ENCODE measurements around the gene CBX7.

CBX7 gene

GRCh38 chr22:39148026-39148726, 4.3 kb downstream of the CBX7 start:
- DNase-seq (ENCODE audit: low read depth in 2 of 2, low spot score in 1 of 2): no peak

- DNase-seq (ENCODE audit: low read depth in 2 of 2, low spot score in 1 of 2): no peak
These were observed 5.0 kb downstream of the CBX7 start for GRCh38 chr22:39147335-39148025.

- no peak for DNase-seq (ENCODE audit: low read depth in 2 of 2, low spot score in 1 of 2)
These were observed 6.0 kb downstream of the CBX7 start for GRCh38 chr22:39146256-39147101.

- DNase-seq (ENCODE audit: low read depth in 2 of 2, low spot score in 1 of 2): peak in 1 of 2 donors; percentile 47
These were observed 8.2 kb downstream of the CBX7 start for GRCh38 chr22:39144101-39144767.

GRCh38 chr22:39142088-39142680, 10.3 kb downstream of the CBX7 start:
- no peak for DNase-seq (ENCODE audit: low read depth in 2 of 2, low spot score in 1 of 2)

- no peak for DNase-seq (ENCODE audit: low read depth in 2 of 2, low spot score in 1 of 2)
These were observed 12.5 kb downstream of the CBX7 start for GRCh38 chr22:39139933-39140332.

- no peak for DNase-seq (ENCODE audit: low read depth in 2 of 2, low spot score in 1 of 2)
These were observed 14.0 kb downstream of the CBX7 start for GRCh38 chr22:39138357-39138997.

GRCh38 chr22:39136317-39136716, 16.2 kb downstream of the CBX7 start:
- DNase-seq (ENCODE audit: low read depth in 2 of 2, low spot score in 1 of 2): no peak

- no peak for DNase-seq (ENCODE audit: low read depth in 2 of 2, low spot score in 1 of 2)
These were observed 17.2 kb downstream of the CBX7 start for GRCh38 chr22:39135092-39135896.

GRCh38 chr22:39134366-39135091, 18.0 kb downstream of the CBX7 start:
- no peak for DNase-seq (ENCODE audit: low read depth in 2 of 2, low spot score in 1 of 2)

GRCh38 chr22:39133871-39134270, 18.6 kb downstream of the CBX7 start:
- DNase-seq (ENCODE audit: low read depth in 2 of 2, low spot score in 1 of 2): no peak

- no peak for DNase-seq (ENCODE audit: low read depth in 2 of 2, low spot score in 1 of 2)
These were observed 19.5 kb downstream of the CBX7 start for GRCh38 chr22:39132871-39133524.

- no peak for DNase-seq (ENCODE audit: low read depth in 2 of 2, low spot score in 1 of 2)
These were observed 20.2 kb downstream of the CBX7 start for GRCh38 chr22:39132281-39132680.

- no peak for DNase-seq (ENCODE audit: low read depth in 2 of 2, low spot score in 1 of 2)
These were observed 21.3 kb downstream of the CBX7 start for GRCh38 chr22:39130892-39131855.

- DNase-seq (ENCODE audit: low read depth in 2 of 2, low spot score in 1 of 2): no peak
These were observed 22.3 kb downstream of the CBX7 start for GRCh38 chr22:39130152-39130704.

- no peak for DNase-seq (ENCODE audit: low read depth in 2 of 2, low spot score in 1 of 2)
These were observed 22.7 kb downstream of the CBX7 start for GRCh38 chr22:39129746-39130145.

GRCh38 chr22:39129081-39129480, 23.4 kb downstream of the CBX7 start:
- DNase-seq (ENCODE audit: low read depth in 2 of 2, low spot score in 1 of 2): no peak
